GM21447 (cell line): ENCODE results near the gene PARD3.
"Not testable (repeated sequence)": the region's sequence is repeated elsewhere in the genome, so short reads cannot be mapped to it uniquely, and the experiment has no call there.

ENCODE experiments used
- ATAC-seq: cut with Tn5 transposase; IDR thresholded peaks from one replicate; pipeline ENCODE4 v1.9.1; 2021; ENCODE audit not compliant: unreplicated experiment

The PARD3 gene

DNA sequence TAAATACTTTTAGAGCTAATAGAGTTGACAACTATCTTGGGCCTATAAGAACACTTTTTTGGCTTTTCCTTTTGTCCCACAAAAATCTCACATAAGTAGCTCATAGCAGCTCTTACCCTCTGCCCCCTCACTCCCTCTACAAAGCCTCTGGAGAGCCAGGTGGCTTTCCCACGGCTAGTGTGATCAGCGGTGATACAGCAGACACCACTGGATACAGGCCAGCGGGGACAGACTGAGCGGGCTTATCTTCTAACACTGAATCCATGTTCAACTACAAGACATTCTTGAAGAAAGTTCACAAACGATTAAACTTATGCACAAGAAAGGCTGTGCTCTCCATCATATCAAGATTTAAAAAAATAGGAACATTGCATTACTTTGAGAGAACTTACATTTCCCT is 377.2 kb downstream of the PARD3 start:
- no peak for ATAC-seq

DNA sequence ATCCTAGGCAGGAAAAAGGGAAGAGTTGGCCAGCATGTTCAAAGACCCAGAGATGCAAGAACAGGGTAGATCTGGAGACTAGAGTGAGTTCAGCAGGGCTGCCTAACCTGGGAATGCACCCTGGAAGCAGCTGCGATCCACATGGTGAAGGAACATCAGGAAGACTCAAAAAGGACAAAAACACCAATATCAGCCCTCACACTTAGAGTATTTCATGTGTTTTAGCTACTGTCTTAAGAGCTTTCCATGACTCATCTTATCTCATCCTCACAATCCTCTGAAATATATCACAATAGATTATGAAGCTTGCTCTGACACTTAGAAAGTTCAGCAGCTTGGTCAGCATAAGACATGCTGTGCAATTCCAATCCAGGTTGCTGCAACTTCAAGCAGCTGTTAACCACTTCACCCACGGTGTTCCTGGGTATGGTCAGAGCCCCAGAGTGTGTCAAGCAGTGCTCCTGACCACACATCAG is 380.9 kb downstream of the PARD3 start:
- ATAC-seq = no peak

DNA sequence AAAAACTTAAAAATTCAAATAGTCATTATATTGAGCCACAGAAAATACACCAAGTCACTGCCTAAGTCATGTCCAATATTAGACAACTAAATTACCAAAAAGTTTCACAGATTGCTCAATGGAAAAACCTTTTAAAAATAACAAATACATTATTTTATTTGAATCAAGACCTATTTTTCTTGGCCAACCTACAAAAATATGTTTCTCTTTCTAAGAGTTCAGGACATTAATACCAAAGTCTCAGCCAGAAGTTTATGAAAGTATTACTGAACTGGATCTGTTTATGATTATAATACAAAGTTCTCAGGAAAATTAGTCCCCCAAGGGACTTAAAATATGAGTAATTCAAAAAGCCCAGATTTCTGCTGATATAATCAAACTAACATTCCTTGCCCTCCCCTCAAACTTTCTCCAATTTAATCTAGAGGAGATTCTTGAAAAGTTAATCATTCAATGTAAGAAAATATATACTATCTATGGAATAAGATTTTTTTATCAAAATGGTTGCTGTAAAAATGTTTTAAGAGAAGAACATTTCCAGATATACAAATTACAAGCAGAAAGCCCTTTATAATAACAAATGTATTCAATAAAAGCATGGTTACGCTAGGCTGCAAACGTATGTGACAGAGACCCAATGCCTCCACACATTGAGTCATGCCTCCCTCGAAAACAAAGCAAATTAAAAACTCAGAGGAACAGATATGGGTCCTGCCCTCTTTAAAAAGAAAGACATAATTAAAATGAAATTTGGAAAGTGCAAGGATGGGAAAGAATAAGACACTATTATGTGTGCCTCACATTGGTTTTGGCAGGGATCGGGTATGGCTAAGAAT is 381.6 kb downstream of the PARD3 start:
- no peak for ATAC-seq

DNA sequence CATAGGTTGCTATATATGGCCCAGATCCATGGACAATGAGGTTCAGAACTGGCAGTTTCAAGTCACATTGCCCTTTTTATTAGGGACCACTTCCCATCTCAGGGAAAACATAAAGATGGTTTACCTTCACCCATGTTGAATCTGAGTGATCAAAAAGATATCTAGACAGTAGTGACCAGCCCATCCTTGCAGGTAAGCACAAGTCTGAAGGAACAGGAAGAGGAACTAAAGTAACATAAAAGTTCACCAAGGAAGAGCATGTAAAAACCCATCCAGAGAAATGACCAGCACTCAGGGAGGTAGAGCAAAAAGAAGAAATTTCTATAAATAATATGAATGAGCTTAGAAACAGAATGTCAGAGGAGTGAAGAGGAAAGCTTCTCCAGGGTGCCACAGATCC is 382.5 kb downstream of the PARD3 start:
- no peak for ATAC-seq

DNA sequence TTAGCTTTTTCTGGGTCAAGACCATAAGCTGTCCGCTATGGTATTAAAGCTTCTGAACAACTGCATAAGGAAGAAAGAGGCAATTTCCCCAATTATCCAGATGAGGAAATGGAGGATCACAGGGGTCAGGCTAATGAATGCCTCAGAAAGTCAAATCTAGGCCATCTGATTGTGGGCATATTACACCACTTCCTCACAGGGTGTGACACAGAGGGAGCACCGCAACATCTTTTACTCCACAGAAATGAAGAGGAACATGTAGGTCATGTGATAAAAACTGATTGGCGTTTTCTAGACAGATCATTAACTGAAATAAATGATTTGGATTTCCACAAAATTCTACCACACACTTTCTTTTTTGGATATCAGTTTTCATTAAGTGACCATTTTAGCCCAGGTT is 384.4 kb downstream of the PARD3 start:
- no peak for ATAC-seq

DNA sequence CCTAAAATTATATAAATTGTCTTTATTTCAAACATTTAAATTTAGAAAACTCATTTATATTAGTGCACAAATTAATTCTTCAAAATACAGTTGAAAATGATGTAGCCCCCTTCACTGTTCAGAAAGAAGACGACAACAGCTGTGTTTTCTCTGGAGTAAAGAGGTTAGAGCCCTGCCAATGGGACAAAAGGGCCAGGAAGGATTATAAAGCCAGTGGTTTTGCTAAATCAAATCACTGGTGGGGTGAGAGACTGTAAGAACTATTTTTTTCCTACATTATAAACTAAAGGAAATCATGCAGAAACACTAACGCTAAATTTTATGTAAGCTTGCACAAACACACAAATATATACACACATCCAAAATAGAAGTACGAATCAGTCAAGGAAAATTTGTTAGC is 386.6 kb downstream of the PARD3 start:
- ATAC-seq = no peak

DNA sequence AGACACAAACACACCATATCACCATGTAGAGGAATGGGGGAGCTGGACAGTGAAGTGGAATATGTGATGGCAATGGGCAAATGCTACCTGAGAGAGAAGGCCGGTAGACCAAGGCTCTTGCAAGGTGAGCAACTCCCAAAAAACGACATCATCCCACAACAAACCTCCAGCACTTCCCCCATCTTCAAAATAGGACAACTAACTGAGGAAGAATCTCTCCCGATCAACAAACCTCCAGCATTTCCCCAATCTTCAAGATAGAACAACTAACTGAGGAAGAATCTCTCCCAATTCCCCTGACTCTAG is 387.2 kb downstream of the PARD3 start:
- ATAC-seq = no peak

DNA sequence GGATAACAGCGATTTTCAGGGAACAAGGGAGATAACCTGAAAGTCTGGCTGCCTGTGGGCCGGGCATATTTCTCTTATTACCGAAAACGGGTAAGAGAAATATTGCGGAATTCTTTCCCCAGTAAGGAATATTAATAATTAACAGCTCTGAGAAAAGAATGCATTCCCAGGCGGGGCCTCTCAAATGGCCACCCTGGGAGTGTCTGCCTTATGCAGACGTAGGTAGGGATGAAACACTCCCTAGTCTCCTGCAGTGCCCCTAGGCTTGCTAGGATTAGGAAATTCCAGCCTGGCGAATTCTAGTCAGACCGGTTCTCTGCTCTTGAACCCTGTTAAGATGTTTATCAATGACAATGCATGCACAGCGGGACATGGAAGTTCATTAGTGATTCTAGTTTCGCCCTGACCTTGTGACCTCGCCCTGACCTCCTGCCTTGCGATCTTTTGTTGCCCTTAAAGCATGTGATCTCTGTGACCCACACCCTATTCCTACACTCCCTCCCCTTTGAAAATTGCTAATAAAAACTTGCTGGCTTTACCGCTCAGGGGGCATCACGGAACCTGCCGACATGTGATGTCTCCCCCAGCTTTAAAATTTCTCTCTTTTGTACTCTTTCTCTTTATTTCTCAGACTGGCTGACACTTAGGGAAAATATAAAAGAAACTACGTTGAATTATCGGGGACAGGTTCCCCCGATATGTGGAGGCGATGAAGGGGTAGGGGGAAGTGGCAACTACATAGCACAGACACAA is 387.8 kb downstream of the PARD3 start:
- not testable (repeated sequence) for ATAC-seq

DNA sequence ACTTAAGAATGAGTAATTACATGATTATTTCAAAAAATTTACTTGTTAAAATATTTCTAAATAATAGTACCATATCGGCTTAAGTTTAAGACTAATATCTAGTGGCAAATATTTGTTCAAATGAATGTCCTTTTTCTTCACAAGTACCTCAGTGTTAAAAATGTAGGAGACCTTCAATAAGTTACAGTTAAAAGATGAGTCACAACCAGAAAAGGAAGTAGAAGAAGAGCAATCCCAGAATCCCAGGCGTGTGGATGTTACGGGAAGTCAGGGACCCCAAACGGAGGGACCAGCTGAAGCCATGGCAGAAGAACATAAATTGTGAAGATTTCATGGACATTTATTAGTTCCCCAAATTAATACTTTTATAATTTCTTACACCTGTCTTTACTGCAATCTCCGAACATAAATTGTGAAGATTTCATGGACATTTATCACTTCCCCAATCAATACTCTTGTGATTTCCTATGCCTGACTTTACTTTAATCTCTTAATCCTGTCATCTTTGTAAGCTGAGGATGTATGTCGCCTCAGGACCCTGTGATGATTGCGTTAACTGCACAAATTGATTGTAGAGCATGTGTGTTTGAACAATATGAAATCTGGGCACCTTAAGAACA is 388.4 kb downstream of the PARD3 start:
- ATAC-seq = not testable (repeated sequence)

DNA sequence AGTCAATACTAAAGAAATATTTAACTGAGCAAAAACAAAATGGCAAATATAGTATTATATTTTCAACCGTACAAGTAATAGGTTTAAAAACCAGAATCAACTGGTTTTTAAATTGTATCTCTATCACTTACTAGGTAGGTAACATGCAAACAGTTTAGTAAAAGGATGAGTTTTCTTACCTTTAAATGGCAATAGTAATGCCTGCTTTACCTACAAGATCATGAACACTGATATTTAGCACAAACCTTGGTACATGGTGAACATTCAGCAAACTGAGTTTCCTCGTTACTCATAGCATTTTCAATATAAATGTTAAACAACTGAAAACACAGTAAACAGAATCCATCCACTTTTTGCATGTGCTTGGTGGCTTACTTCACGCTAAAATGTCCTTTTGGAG is 389.1 kb downstream of the PARD3 start:
- ATAC-seq = no peak

DNA sequence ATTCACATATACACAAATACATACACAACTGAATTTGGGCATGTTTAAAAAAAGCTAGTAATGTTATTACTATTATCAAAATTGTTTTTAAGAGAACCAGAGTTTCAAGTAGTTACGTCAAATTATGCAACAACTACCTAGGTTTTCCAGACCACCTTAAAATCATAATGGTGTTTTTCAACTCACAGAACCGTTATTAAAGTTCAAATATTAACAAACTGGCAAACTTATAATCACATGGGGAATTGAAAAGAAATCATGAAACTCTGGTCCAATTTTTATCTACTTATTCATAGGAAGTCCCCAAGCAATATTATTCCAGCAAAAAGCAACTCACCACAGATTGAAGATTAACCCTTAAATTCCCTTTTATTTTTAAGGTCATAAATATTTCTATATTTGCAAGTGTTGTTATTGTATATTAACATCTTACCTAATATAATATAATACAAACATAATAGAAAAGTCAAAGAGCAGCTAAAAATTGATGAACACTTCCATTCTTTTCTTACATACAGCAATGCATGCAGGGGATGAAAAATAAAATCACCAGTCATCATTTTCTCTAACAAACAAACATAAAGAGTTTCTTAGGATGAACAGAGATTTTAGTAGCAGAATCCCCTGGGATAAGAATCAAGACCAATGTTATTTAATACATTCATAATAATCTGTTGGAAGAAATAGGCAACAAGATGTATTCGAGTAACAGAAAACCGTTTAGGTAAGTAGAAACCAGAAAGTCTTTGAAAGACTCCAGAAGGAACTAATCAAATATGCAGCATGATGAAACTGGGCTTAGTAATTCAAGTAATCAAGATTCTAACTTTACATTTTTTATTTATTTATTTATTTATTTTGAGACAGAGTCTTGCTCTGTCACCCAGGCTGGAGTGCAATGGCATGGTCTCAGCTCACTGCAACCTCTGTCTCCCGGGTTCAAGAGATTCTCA is 391.1 kb downstream of the PARD3 start:
- no peak for ATAC-seq

DNA sequence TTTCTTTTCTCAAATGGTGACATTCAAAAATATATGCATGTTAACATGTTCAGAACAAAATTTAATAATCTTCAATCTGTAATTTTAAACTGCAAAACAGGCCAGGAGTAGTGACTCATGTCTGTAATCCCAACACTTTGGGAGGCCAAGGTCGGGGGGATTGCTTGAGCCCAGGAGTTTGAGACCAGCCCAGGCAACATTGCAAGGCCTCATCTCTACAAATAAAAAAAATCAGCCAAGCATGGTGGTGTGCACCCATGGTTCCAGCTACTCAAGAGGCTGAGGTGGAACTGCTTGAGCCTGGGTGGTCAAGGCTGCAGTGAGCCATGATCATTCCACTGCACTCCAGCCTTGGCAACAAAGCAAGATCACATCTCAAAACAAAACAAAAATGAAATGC is 394.3 kb downstream of the PARD3 start:
- no peak for ATAC-seq

DNA sequence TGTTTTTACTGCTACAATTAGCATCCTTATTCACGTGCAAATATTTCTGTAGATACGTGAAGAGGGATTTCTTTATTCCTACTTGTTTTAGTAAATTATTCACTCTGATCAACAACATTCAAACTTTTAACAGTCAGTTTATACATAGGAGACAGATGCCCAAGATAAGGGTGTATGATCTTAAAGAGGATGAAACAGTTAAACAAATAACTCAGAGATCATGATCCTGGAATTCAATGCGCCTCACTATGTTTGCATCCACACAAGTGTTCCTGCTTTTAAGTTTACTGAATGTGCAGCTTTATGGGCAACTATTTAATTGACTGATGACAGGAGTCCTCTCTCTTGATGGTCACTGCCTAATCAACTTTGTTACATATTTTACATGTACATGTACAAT is 394.8 kb downstream of the PARD3 start:
- ATAC-seq = no peak

DNA sequence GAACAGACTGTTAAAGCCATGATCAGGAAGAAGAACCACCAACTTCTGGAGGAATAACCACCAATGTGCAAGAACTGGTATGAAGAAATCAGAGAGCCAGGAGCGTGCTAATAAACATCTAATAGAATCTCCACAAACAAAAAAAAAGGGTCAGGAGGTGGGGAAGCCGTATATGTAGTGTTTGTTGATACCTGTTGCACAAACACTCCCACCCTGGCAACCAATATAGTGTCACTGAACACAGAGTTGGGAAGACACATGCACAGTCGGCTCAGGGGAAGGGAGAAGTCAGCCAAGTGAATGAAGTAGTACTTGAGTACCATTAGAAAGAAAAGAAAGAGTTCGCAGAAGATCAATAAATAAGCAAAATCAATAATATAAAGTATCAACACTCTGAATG is 400.1 kb downstream of the PARD3 start:
- ATAC-seq = no peak

DNA sequence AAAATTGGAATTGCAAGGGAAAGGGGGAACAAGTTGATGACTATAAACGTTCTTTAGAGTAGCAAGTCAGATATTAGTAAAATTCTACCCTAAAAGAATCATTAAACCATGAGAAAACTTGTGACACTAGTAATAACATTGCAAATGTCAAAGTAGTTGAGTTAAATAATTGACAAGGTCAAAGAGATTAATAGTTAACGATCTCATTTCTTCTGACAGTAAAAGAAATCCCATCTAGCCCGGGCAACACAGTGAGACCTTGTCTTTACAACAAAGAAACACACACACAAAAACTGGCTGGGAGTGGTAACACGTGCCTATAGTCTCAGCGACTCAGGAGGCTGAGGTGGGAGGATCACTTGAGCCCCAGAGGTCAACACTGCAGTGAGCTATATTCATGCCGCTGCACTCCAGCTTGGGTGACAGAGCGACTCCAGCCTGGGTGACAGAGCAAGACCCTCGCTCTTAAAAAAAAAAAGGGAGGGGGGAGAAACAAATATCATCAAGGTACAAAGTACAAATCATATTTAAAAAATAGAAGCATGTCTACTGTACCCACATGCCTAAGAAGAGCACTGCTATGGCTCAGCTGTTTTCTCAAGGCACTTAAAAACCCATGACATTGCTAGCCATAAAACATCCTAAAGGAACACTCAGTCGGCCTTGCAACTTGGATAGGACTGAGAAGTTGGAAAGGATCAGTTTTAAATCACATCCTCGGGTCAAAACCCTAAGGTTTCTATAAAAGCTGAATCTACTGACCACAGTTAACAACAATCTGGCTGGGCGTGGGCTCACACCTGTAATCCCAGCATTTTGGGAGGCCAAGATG is 401.1 kb downstream of the PARD3 start:
- no peak for ATAC-seq

DNA sequence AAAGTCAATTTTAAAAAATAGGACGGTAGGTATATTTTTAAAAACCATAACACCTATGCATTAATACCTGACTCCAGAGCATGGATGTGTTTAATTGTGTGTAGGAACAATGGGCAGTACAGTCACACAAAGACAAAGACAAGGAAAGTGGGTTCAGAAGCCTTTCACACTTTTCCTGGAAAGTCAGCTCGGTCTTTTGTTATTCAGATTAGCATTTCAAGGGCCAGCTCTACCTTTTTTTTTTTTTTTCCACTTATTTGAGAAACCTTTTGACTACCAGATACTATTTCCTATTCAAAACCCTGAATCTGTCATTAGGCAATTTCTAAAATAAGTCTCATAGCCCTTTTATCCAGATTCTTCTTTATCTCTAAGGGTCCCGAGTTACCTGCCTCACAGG is 401.9 kb downstream of the PARD3 start:
- ATAC-seq = no peak

DNA sequence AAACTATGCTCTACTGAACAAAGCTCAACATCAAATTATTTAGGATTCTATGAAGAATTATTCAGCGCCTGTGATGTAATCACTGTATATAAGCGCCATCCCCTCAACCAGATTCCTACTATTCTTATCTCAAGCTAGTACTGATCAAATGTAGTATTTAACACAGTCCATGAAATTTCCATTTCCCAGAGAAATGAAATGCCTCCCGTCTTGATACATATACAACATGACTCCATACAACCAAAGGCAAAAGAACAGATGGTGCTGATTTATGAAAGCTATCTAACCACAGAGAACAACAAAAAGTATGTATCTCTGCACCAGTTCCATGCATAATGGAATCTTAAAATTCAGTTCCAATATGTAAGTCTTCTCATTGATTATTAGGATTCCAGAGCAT is 406.1 kb downstream of the PARD3 start:
- no peak for ATAC-seq

DNA sequence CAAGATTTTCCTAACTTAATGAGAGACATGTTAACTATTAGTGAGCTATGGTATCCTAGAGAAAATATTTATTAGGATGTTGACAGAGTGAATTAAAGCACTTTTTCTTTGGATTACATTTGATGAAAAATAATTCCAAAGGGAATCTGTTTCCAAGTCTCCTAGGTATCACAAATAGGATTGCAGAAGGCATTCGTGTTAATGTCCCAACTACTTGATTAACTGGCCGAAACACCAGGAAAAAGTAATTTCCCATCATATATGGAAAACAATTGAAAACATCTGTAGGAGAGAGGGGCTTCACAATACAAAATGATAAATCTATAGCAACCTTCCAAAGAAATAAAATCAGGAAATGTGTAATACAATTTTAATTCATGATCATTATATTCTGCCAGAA is 406.7 kb downstream of the PARD3 start:
- ATAC-seq = no peak

DNA sequence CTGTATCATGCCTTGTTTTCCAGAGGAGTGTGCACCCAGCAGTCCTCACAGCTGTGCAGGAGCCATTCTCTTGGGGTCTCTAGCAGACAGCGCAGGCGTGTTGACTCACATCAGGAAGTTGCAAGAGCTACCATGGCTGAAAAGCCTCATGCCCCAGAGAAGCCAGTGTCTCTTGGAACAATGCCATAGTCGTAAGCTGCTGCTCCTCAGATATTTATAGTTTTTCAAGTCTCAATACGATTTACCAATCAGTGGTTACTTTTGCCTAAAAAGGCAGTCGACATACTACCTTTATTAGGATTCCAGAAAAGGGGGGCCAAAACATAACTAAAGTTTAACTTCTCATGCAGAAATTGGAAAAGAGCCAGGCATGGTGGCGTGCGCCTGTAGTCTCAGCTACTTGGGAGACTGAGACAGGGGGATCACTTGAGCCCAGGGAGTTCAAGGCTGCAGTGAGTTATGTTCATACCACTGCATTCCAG is 407.7 kb downstream of the PARD3 start:
- ATAC-seq = no peak
